Peyer's patch (tissue), 4 donors: ENCODE data around the gene AGMO.

Experiments used
- CTCF ChIP-seq, 6 experiments: fragments of 450-650 bp in 4 of 6; fragments of 200-600 bp in 2 of 6; sonication (generic) in 1 of 6; IDR thresholded peaks; one replicate each; pipeline ENCODE4 v1.5.1; 2017 to 2019; ENCODE audit warnings: antibody characterized with exemption in 6 of 6, mild to moderate bottlenecking in 3 of 6, moderate library complexity in 1 of 6
- POLR2A ChIP-seq, 2 donors: fragments of 450-650 bp; IDR thresholded peaks; one replicate each; pipeline ENCODE4 v1.5.1; 2017; ENCODE audit warnings: antibody characterized with exemption in 2 of 2, mild to moderate bottlenecking in 2 of 2, moderate library complexity in 2 of 2

GRCh38 chr7:15610503-15610902, 48.7 kb upstream of the AGMO start:
- no peak for TF ChIP-seq CTCF (IDR thresholded peaks at IDR 0.05)
- TF ChIP-seq POLR2A (IDR thresholded peaks at IDR 0.05): no peak
